Suprapubic skin (tissue), 4 donors: Measurements from ENCODE around the gene IDI1. TPM values are rescaled to one million over a fixed set of nuclear protein-coding genes. Genes with fewer than 3 reads are reported as not detected.

Source experiments
- DNase-seq, 2 donors: peaks; one replicate each; pipeline ENCODE4 v3.0.0-alpha.2; 2019; ENCODE audit warnings: low spot score in 2 of 2
- H3K27ac ChIP-seq: fragments of 200-600 bp; sonication (generic); one replicate; pipeline ENCODE4 v1.5.1; 2019
- H3K27me3 ChIP-seq: fragments of 200-600 bp; sonication (generic); one replicate; pipeline ENCODE4 v1.5.1; 2019
- H3K36me3 ChIP-seq: fragments of 200-600 bp; sonication (generic); one replicate; pipeline ENCODE4 v1.5.1; 2019
- H3K4me1 ChIP-seq: fragments of 200-600 bp; sonication (generic); one replicate; pipeline ENCODE4 v1.5.1; 2019
- H3K4me3 ChIP-seq: fragments of 200-600 bp; sonication (generic); one replicate; pipeline ENCODE4 v1.5.1; 2019; ENCODE audit warnings: mild to moderate bottlenecking
- H3K9me3 ChIP-seq: fragments of 200-600 bp; sonication (generic); one replicate; pipeline ENCODE4 v1.5.1; 2019
- CTCF ChIP-seq, 2 donors: fragments of 200-600 bp in 1 of 2; fragments of 450-650 bp in 1 of 2; sonication (generic) in 1 of 2; IDR thresholded peaks; one replicate each; pipeline ENCODE4 v1.5.1; 2016 to 2019; ENCODE audit warnings: antibody characterized with exemption in 2 of 2, mild to moderate bottlenecking in 1 of 2, moderate library complexity in 1 of 2
- EP300 ChIP-seq: sonication (generic); formaldehyde crosslinking; IDR thresholded peaks from one replicate; pipeline ENCODE4 v1.6.1; 2017; ENCODE audit warnings: antibody characterized with exemption
- POLR2A ChIP-seq, 2 donors: fragments of 450-650 bp; IDR thresholded peaks; one replicate each; pipeline ENCODE4 v1.6.1; 2017; ENCODE audit warnings: antibody characterized with exemption in 2 of 2, mild to moderate bottlenecking in 2 of 2, moderate library complexity in 2 of 2
- POLR2AphosphoS5 ChIP-seq, 3 donors: sonication (generic); formaldehyde crosslinking; IDR thresholded peaks; one replicate each; pipeline ENCODE4 v1.6.1; 2017; ENCODE audit warnings: antibody characterized with exemption in 3 of 3
- WGBS: methylation state at CpG from one replicate; pipeline ENCODE4 v1.1.5; 2018; 5-methylcytosine and 5-hydroxymethylcytosine counted together
- total RNA-seq, 4 donors: library from RNA; depleted of rRNA; stranded (reverse); fragments of >200 nt; gene quantifications; one replicate each; pipeline ENCODE4 v1.1.0, GENCODE V29; 2016

IDI1 gene
- total RNA-seq, 4 donors from 2014 or later, result 32.0 to 62.1 (median 36.1) TPM

- H3K4me3 ChIP-seq, result no peak overlapping the region
- H3K27me3 ChIP-seq, result no peaks in the 10 kb centered on the region
- WGBS, result 77% methylated on average over 3 of the region's 3 CpGs
- H3K4me1 ChIP-seq, result peaks cover 14% of the 10 kb centered on the region
- no peaks in the 10 kb centered on the region for H3K9me3 ChIP-seq
- no peak overlapping the region for H3K27ac ChIP-seq
- no peak for DNase-seq
- TF ChIP-seq POLR2AphosphoS5 (IDR thresholded peaks at IDR 0.05), result no peak
- TF ChIP-seq EP300, result no peak
- no peak for TF ChIP-seq CTCF (IDR thresholded peaks at IDR 0.05)
- no peak for TF ChIP-seq POLR2A (IDR thresholded peaks at IDR 0.05)
- H3K36me3 ChIP-seq, result peaks cover 13% of the 10 kb centered on the region
These were observed 14.2 kb downstream of the IDI1 start for GRCh38 chr10:1034758-1035157.

- WGBS, result 73% methylated on average over 1 of the region's 1 CpG
- no peaks in the 10 kb centered on the region for H3K9me3 ChIP-seq
- peaks cover 4% of the 10 kb centered on the region for H3K36me3 ChIP-seq
- no peak for DNase-seq
- H3K27me3 ChIP-seq, result no peaks in the 10 kb centered on the region
- no peak overlapping the region for H3K4me3 ChIP-seq
- H3K27ac ChIP-seq, result peak overlapping the region; percentile 0
- TF ChIP-seq CTCF (IDR thresholded peaks at IDR 0.05), result no peak
- no peak for TF ChIP-seq EP300
- TF ChIP-seq POLR2AphosphoS5 (IDR thresholded peaks at IDR 0.05), result no peak
- TF ChIP-seq POLR2A (IDR thresholded peaks at IDR 0.05), result no peak
- peaks cover 14% of the 10 kb centered on the region for H3K4me1 ChIP-seq
These were observed 15.3 kb downstream of the IDI1 start for GRCh38 chr10:1033601-1034000.

- WGBS, result 95% methylated on average over 7 of the region's 7 CpGs
- no peak for DNase-seq
These were observed 19.1 kb downstream of the IDI1 start for GRCh38 chr10:1029838-1030237.

GRCh38 chr10:1026578-1026977 lies 22.3 kb downstream of the IDI1 start:
- no peak for DNase-seq
- no peak overlapping the region for H3K4me3 ChIP-seq
- 92% methylated on average over 6 of the region's 6 CpGs for WGBS
- TF ChIP-seq POLR2A (IDR thresholded peaks at IDR 0.05) (no peak), CTCF (IDR thresholded peaks at IDR 0.05) (no peak), POLR2AphosphoS5 (IDR thresholded peaks at IDR 0.05) (no peak), EP300 (no peak)
- no peaks in the 10 kb centered on the region for H3K27me3 ChIP-seq
- no peaks in the 10 kb centered on the region for H3K36me3 ChIP-seq
- no peak overlapping the region for H3K27ac ChIP-seq
- no peaks in the 10 kb centered on the region for H3K4me1 ChIP-seq
- H3K9me3 ChIP-seq, result no peaks in the 10 kb centered on the region

More at GRCh38 chr10:1029838-1030237, 19.1 kb downstream of the IDI1 start:
- Histone ChIP-seq H3K36me3 (no peaks in the 10 kb centered on the region), H3K4me1 (no peaks in the 10 kb centered on the region), H3K4me3 (no peak overlapping the region), H3K27ac (no peak overlapping the region), H3K27me3 (no peaks in the 10 kb centered on the region), H3K9me3 (no peaks in the 10 kb centered on the region)
- TF ChIP-seq POLR2AphosphoS5 (IDR thresholded peaks at IDR 0.05), result no peak
- TF ChIP-seq CTCF (IDR thresholded peaks at IDR 0.05), result no peak
- TF ChIP-seq EP300, result no peak
- no peak for TF ChIP-seq POLR2A (IDR thresholded peaks at IDR 0.05)

- Histone ChIP-seq H3K27me3 (no peaks in the 10 kb centered on the region), H3K4me3 (no peak within 1 kb of the TSS), H3K9me3 (no peaks in the 10 kb centered on the region), H3K27ac (no peak within 1 kb of the TSS), H3K36me3 (no peaks in the 10 kb centered on the region), H3K4me1 (no peaks in the 10 kb centered on the region)
- TF ChIP-seq POLR2AphosphoS5 (IDR thresholded peaks at IDR 0.05), result no peak
- 50% methylated on average over 1 of the region's 1 CpG for WGBS
- DNase-seq, result no peak
These were observed 23.2 kb downstream of the IDI1 start, which contains the start of gene IDI2 for GRCh38 chr10:1025683-1026082. Gene IDI2, minus strand, starts transcription at chr10:1025859. Its CDS starts 1,136 bp downstream, at chr10:1024723.

GRCh38 chr10:1024103-1024502 lies 24.8 kb downstream of the IDI1 start:
- no peak overlapping the region for H3K4me3 ChIP-seq

More at GRCh38 chr10:1024103-1024502, 24.8 kb downstream of the IDI1 start:
- DNase-seq, result no peak
- 88% methylated on average over 12 of the region's 12 CpGs for WGBS
- no peaks in the 10 kb centered on the region for H3K27me3 ChIP-seq
- H3K4me1 ChIP-seq, result no peaks in the 10 kb centered on the region
- H3K36me3 ChIP-seq, result peaks cover 9% of the 10 kb centered on the region
- H3K27ac ChIP-seq, result no peak overlapping the region
- TF ChIP-seq POLR2AphosphoS5 (IDR thresholded peaks at IDR 0.05), result no peak
- TF ChIP-seq EP300, result no peak
- TF ChIP-seq CTCF (IDR thresholded peaks at IDR 0.05), result no peak
- TF ChIP-seq POLR2A (IDR thresholded peaks at IDR 0.05), result no peak
- no peaks in the 10 kb centered on the region for H3K9me3 ChIP-seq
